NCI-H2196 (cell line): ENCODE measurements around the gene OTUD7B.
A peak's percentile ranks its signal among the peaks of the same experiment; 100 is the strongest.
"Not testable (repeated sequence)": the region's sequence is repeated elsewhere in the genome, so short reads cannot be mapped to it uniquely, and the experiment has no call there.

ENCODE experiments used
- DNase-seq: peaks from one replicate; lab custom pipeline; 2025; ENCODE audit not compliant: unreplicated experiment; lab: John Stamatoyannopoulos, UW

The OTUD7B gene

GRCh38 chr1:149957548-149957947 lies 53.0 kb downstream of the OTUD7B start:
- DNase-seq: not testable (repeated sequence)

- DNase-seq: no peak
Measured at GRCh38 chr1:149949911-149950310, 60.6 kb downstream of the OTUD7B start.

GRCh38 chr1:149945206-149945605 lies 65.3 kb downstream of the OTUD7B start:
- no peak for DNase-seq

GRCh38 chr1:149942885-149943284 lies 67.6 kb downstream of the OTUD7B start:
- no peak for DNase-seq

- no peak for DNase-seq
Measured at GRCh38 chr1:149942207-149942606, 68.3 kb downstream of the OTUD7B start.

- DNase-seq: no peak
Measured at GRCh38 chr1:149940427-149940826, 70.1 kb downstream of the OTUD7B start.

- not testable (repeated sequence) for DNase-seq
Measured at GRCh38 chr1:149938668-149939003, 71.9 kb downstream of the OTUD7B start.

GRCh38 chr1:149937759-149938158 lies 72.8 kb downstream of the OTUD7B start:
- DNase-seq: no peak

GRCh38 chr1:149936992-149937705 lies 73.4 kb downstream of the OTUD7B start:
- DNase-seq: peak; percentile 46

GRCh38 chr1:149936170-149936991 lies 74.1 kb downstream of the OTUD7B start, which contains the start of gene MTMR11:
Gene MTMR11 (minus strand): TSS chr1:149936879. CDS start chr1:149936647, 232 bp downstream.
- DNase-seq: no peak

GRCh38 chr1:149934356-149934755 lies 76.2 kb downstream of the OTUD7B start:
- no peak for DNase-seq

- DNase-seq: no peak
Measured at GRCh38 chr1:149933208-149933607, 77.3 kb downstream of the OTUD7B start.

GRCh38 chr1:149932474-149932873 lies 78.1 kb downstream of the OTUD7B start:
- no peak for DNase-seq

- no peak for DNase-seq
Measured at GRCh38 chr1:149931212-149931790, 79.2 kb downstream of the OTUD7B start.

- no peak for DNase-seq
Measured at GRCh38 chr1:149929856-149930255, 80.7 kb downstream of the OTUD7B start.

- no peak for DNase-seq
Measured at GRCh38 chr1:149928401-149928724, 82.2 kb downstream of the OTUD7B start.

- DNase-seq: peak; percentile 95
Measured at GRCh38 chr1:149927563-149928400, 82.7 kb downstream of the OTUD7B start, which contains the start of gene SF3B4. Gene SF3B4 (minus strand): TSS chr1:149927803. CDS start chr1:149927759, 44 bp downstream.

GRCh38 chr1:149927056-149927562 lies 83.4 kb downstream of the OTUD7B start:
- no peak for DNase-seq

GRCh38 chr1:149926296-149926695 lies 84.2 kb downstream of the OTUD7B start:
- no peak for DNase-seq

GRCh38 chr1:149925751-149926150 lies 84.8 kb downstream of the OTUD7B start:
- DNase-seq: no peak

GRCh38 chr1:149925345-149925744 lies 85.2 kb downstream of the OTUD7B start:
- DNase-seq: no peak
